PFSK-1 (cell line): ENCODE measurements around the gene ABCB10.

Source experiments
- FOXP2 ChIP-seq: optimal IDR thresholded peaks from 2 replicates; pipeline ENCODE3; 2011; ENCODE audit warnings: borderline replicate concordance, control low read depth, inconsistent platforms; ENCODE audit not compliant: insufficient read depth; ENCODE audit errors: extremely low read length, extremely low read depth
- POLR2AphosphoS5 ChIP-seq: IDR thresholded peaks from 2 replicates; pipeline ENCODE4 v1.6.1; 2012; ENCODE audit warnings: low read depth, mild to moderate bottlenecking, control low read depth, low read length, moderate library complexity
- REST ChIP-seq, 2 experiments: IDR thresholded peaks; 2 replicates each; pipeline versions ENCODE4 v1.6.1 to v1.8.0; 2011 to 2012; ENCODE audit warnings: low read depth in 2 of 2, low read length in 2 of 2, control low read depth in 1 of 2, inconsistent platforms in 1 of 2, mild to moderate bottlenecking in 1 of 2, moderate library complexity in 1 of 2; ENCODE audit not compliant: insufficient read depth in 1 of 2
- SIN3A ChIP-seq: IDR thresholded peaks from 2 replicates; pipeline ENCODE4 v1.6.1; 2012; ENCODE audit warnings: mild to moderate bottlenecking, low read length, moderate library complexity, borderline replicate concordance; ENCODE audit not compliant: insufficient read depth
- TAF1 ChIP-seq: IDR thresholded peaks from 2 replicates; pipeline ENCODE4 v1.6.1; 2012; ENCODE audit warnings: low read length, control low read depth, borderline replicate concordance; ENCODE audit not compliant: insufficient read depth

Gene ABCB10

GRCh38 chr1:229535230-229535629, 23.3 kb downstream of the ABCB10 start:
- no peak for TF ChIP-seq POLR2AphosphoS5

- TF ChIP-seq POLR2AphosphoS5: no peak
- TF ChIP-seq FOXP2: no peak
- no peak for TF ChIP-seq REST (IDR thresholded peaks at IDR 0.05; ENCODE audit: insufficient read depth in 1 of 2, low read depth in 2 of 2, low read length in 2 of 2)
- no peak for TF ChIP-seq TAF1
- TF ChIP-seq SIN3A: no peak
Observed at GRCh38 chr1:229531326-229531725, 27.2 kb downstream of the ABCB10 start.

GRCh38 chr1:229529639-229530038, 28.9 kb downstream of the ABCB10 start:
- TF ChIP-seq TAF1: no peak
- TF ChIP-seq SIN3A: no peak
- no peak for TF ChIP-seq POLR2AphosphoS5
- no peak for TF ChIP-seq REST (IDR thresholded peaks at IDR 0.05; ENCODE audit: insufficient read depth in 1 of 2, low read depth in 2 of 2, low read length in 2 of 2)
- no peak for TF ChIP-seq FOXP2

- no peak for TF ChIP-seq POLR2AphosphoS5
- TF ChIP-seq TAF1: no peak
- no peak for TF ChIP-seq FOXP2
- no peak for TF ChIP-seq REST (IDR thresholded peaks at IDR 0.05; ENCODE audit: insufficient read depth in 1 of 2, low read depth in 2 of 2, low read length in 2 of 2)
- no peak for TF ChIP-seq SIN3A
Observed at GRCh38 chr1:229526695-229527094, 31.8 kb downstream of the ABCB10 start.

DNA sequence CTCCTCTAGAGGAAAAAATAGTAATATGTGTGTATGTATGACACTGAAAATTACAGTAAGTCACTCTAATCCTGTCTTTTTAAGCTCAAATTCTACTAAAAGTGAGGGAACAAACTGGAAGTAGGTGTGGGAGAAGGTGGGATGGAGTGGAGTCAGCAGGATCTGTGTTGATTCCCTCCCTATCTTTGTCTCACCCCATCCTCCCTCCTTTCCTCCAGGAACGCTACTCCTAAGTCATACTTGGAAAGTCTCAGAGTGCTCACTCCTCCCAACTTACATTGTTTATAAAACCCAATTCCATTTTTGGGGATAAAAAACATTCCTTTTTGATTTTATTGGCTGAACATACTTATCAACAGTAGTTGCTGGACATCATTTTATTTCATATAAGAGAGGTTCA, 35.5 kb downstream of the ABCB10 start:
- TF ChIP-seq FOXP2 (no peak), SIN3A (no peak), TAF1 (no peak), POLR2AphosphoS5 (no peak), REST (IDR thresholded peaks at IDR 0.05; ENCODE audit: insufficient read depth in 1 of 2, low read depth in 2 of 2, low read length in 2 of 2) (no peak)
